HEK293 (cell line): ENCODE measurements around the gene PSMD2.

Experiments
- YY1 ChIP-seq: fragments of 450-650 bp; formaldehyde crosslinking; IDR thresholded peaks from 2 replicates; pipeline ENCODE4 v1.5.1; 2018; ENCODE audit warnings: missing biosample characterization, missing genetic modification characterization
- ZNF157 ChIP-seq: fragments of 450-650 bp; formaldehyde crosslinking; IDR thresholded peaks from 2 replicates; pipeline ENCODE4 v1.5.1; 2016; ENCODE audit warnings: missing biosample characterization, missing genetic modification characterization
- ZNF214 ChIP-seq: fragments of 450-650 bp; formaldehyde crosslinking; IDR thresholded peaks from 2 replicates; pipeline ENCODE4 v1.5.1; 2017; ENCODE audit warnings: missing biosample characterization, mild to moderate bottlenecking, missing genetic modification characterization, borderline replicate concordance
- ZNF248 ChIP-seq: fragments of 450-650 bp; formaldehyde crosslinking; IDR thresholded peaks from 2 replicates; pipeline ENCODE4 v1.5.1; 2017; ENCODE audit warnings: missing biosample characterization, missing genetic modification characterization
- ZNF335 ChIP-seq: fragments of 450-650 bp; formaldehyde crosslinking; conservative IDR thresholded peaks from 2 replicates; pipeline ENCODE4 v1.5.1; 2016; ENCODE audit warnings: missing biosample characterization, missing genetic modification characterization
- TF ChIP-seq, protein P1 (sequence below): fragments of 450-650 bp; formaldehyde crosslinking; IDR thresholded peaks from 2 replicates; pipeline ENCODE4 v1.5.1; 2016; ENCODE audit warnings: missing biosample characterization, missing genetic modification characterization
- TF ChIP-seq, protein P2 (sequence below): fragments of 450-650 bp; formaldehyde crosslinking; IDR thresholded peaks from 2 replicates; pipeline ENCODE4 v1.5.1; 2016; ENCODE audit warnings: missing biosample characterization, missing genetic modification characterization
- TF ChIP-seq, protein P3 (sequence below): sonication (generic); formaldehyde crosslinking; IDR thresholded peaks from 2 replicates; pipeline ENCODE4 v1.8.1; 2022; ENCODE audit warnings: mild to moderate bottlenecking, moderate library complexity, missing genetic modification reagents

DNA sequence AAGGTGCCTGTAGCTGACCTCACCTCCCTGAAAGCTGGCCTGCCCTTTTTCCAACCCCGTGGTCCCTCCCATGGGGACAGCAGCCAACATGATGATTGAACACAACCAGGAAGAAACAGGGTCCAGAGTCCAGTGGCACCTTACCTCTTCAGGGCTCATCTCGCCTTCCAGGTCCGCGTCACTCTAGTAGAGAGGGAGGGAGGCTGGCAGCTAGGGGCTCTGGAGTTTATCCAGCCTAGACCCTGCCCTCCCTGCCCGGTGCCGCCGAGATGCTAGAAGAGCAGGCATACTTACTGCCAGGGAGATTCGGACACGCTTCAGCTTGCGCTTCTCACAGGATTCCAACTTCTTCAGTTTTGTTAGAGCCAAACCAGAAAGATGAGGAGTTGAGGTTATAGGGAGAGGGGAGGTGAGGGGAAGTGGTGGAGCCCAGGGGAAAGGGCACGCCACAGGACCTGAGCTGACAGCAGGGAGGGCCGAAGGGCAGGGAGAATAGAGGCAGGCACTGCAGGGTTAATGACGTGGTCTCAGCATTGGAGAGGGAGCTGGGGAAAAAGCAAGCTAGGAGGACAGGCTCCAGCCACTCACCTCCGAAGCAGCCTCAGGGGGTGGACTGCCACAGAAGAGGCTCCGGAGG lies 53.2 kb downstream of the PSMD2 start:
- TF ChIP-seq, protein P1, sequence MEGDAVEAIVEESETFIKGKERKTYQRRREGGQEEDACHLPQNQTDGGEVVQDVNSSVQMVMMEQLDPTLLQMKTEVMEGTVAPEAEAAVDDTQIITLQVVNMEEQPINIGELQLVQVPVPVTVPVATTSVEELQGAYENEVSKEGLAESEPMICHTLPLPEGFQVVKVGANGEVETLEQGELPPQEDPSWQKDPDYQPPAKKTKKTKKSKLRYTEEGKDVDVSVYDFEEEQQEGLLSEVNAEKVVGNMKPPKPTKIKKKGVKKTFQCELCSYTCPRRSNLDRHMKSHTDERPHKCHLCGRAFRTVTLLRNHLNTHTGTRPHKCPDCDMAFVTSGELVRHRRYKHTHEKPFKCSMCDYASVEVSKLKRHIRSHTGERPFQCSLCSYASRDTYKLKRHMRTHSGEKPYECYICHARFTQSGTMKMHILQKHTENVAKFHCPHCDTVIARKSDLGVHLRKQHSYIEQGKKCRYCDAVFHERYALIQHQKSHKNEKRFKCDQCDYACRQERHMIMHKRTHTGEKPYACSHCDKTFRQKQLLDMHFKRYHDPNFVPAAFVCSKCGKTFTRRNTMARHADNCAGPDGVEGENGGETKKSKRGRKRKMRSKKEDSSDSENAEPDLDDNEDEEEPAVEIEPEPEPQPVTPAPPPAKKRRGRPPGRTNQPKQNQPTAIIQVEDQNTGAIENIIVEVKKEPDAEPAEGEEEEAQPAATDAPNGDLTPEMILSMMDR (tag by site-specific recombination): no peak
- TF ChIP-seq, protein P2, sequence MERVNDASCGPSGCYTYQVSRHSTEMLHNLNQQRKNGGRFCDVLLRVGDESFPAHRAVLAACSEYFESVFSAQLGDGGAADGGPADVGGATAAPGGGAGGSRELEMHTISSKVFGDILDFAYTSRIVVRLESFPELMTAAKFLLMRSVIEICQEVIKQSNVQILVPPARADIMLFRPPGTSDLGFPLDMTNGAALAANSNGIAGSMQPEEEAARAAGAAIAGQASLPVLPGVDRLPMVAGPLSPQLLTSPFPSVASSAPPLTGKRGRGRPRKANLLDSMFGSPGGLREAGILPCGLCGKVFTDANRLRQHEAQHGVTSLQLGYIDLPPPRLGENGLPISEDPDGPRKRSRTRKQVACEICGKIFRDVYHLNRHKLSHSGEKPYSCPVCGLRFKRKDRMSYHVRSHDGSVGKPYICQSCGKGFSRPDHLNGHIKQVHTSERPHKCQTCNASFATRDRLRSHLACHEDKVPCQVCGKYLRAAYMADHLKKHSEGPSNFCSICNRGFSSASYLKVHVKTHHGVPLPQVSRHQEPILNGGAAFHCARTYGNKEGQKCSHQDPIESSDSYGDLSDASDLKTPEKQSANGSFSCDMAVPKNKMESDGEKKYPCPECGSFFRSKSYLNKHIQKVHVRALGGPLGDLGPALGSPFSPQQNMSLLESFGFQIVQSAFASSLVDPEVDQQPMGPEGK (tag by site-specific recombination): no peak
- TF ChIP-seq ZNF214 (tag by site-specific recombination): no peak
- no peak for TF ChIP-seq ZNF157
- TF ChIP-seq YY1: no peak
- TF ChIP-seq, protein P3, sequence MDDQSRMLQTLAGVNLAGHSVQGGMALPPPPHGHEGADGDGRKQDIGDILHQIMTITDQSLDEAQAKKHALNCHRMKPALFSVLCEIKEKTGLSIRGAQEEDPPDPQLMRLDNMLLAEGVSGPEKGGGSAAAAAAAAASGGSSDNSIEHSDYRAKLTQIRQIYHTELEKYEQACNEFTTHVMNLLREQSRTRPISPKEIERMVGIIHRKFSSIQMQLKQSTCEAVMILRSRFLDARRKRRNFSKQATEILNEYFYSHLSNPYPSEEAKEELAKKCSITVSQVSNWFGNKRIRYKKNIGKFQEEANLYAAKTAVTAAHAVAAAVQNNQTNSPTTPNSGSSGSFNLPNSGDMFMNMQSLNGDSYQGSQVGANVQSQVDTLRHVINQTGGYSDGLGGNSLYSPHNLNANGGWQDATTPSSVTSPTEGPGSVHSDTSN (CRISPR knock-in tag): no peak
- no peak for TF ChIP-seq ZNF248 (tag by site-specific recombination)
- no peak for TF ChIP-seq ZNF335
